NB4 (cell line): Measurements from ENCODE around the gene NOX4.

Source experiments
- POLR2A ChIP-seq: IDR thresholded peaks from 2 replicates; pipeline ENCODE4 v1.6.1; 2011; ENCODE audit warnings: mild to moderate bottlenecking; ENCODE audit not compliant: insufficient read length; ENCODE audit errors: extremely low read depth
- TF ChIP-seq, protein P1 (sequence below): IDR thresholded peaks from one replicate; pipeline ENCODE4 v1.5.1; 2012; ENCODE audit warnings: low read depth, low read length

DNA sequence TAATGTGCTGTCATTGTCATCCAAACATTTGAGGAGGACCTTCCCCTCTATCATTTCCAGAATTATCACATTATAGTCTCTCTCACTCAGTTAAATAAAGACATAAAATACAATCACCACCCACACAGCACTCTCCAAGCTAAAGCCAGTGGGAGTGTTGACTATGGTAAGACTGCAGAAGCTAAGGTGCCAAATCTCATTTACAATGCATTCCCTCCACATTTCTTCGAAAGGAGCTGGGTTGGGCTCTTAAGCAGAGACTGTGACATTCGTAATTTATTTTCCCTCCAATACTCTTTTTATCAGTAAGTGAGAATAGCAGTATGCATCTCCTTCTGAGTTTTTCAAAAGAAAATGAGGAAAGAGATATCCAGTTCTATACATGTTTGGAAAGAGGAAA is 74.2 kb downstream of the NOX4 start:
- no peak for TF ChIP-seq POLR2A
- TF ChIP-seq, protein P1, sequence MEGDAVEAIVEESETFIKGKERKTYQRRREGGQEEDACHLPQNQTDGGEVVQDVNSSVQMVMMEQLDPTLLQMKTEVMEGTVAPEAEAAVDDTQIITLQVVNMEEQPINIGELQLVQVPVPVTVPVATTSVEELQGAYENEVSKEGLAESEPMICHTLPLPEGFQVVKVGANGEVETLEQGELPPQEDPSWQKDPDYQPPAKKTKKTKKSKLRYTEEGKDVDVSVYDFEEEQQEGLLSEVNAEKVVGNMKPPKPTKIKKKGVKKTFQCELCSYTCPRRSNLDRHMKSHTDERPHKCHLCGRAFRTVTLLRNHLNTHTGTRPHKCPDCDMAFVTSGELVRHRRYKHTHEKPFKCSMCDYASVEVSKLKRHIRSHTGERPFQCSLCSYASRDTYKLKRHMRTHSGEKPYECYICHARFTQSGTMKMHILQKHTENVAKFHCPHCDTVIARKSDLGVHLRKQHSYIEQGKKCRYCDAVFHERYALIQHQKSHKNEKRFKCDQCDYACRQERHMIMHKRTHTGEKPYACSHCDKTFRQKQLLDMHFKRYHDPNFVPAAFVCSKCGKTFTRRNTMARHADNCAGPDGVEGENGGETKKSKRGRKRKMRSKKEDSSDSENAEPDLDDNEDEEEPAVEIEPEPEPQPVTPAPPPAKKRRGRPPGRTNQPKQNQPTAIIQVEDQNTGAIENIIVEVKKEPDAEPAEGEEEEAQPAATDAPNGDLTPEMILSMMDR = no peak
